ENCODE data around the gene TNRC6C.
A peak's percentile ranks its signal among the peaks of the same experiment; 100 is the strongest.
"Not testable (repeated sequence)": the region's sequence is repeated elsewhere in the genome, so short reads cannot be mapped to it uniquely, and the experiment has no call there.

The TNRC6C gene

GRCh38 chr17:77959926-77960521 lies 1.5 kb downstream of the TNRC6C start:
- no peak for DNase-seq (ENCODE audit: insufficient read length, low spot score)
- FAIRE-seq = peak; percentile 4

- FAIRE-seq (no peak), DNase-seq (ENCODE audit: insufficient read length, low spot score) (no peak)
Observed at GRCh38 chr17:77961741-77962140, 3.2 kb downstream of the TNRC6C start.

- DNase-seq (ENCODE audit: insufficient read length, low spot score) (no peak), FAIRE-seq (no peak)
Observed at GRCh38 chr17:77962348-77962747, 3.8 kb downstream of the TNRC6C start.

- peak; percentile 38 for FAIRE-seq
- peak; percentile 30 for DNase-seq (ENCODE audit: insufficient read length, low spot score)
Observed at GRCh38 chr17:77963441-77963840, 4.9 kb downstream of the TNRC6C start.

- FAIRE-seq (no peak), DNase-seq (ENCODE audit: insufficient read length, low spot score) (no peak)
Observed at GRCh38 chr17:77965352-77965751, 6.8 kb downstream of the TNRC6C start.

GRCh38 chr17:77966476-77966875 lies 8.0 kb downstream of the TNRC6C start:
- DNase-seq (ENCODE audit: insufficient read length, low spot score) (no peak), FAIRE-seq (no peak)

- FAIRE-seq = no peak
Observed at GRCh38 chr17:77968788-77969187, 10.3 kb downstream of the TNRC6C start.

GRCh38 chr17:77972271-77972670 lies 13.8 kb downstream of the TNRC6C start:
- FAIRE-seq; DNase-seq (ENCODE audit: insufficient read length, low spot score): not testable (repeated sequence)

More at GRCh38 chr17:77968788-77969187, 10.3 kb downstream of the TNRC6C start:
- DNase-seq (ENCODE audit: insufficient read length, low spot score) = no peak

GRCh38 chr17:77973953-77974352 lies 15.4 kb downstream of the TNRC6C start:
- no peak for FAIRE-seq
- DNase-seq (ENCODE audit: insufficient read length, low spot score) = no peak

GRCh38 chr17:77974396-77974795 lies 15.9 kb downstream of the TNRC6C start:
- DNase-seq (ENCODE audit: insufficient read length, low spot score) = no peak
- FAIRE-seq = peak; percentile 86

- FAIRE-seq; DNase-seq (ENCODE audit: insufficient read length, low spot score): not testable (repeated sequence)
Observed at GRCh38 chr17:77982430-77982829, 23.9 kb downstream of the TNRC6C start.

- DNase-seq (ENCODE audit: insufficient read length, low spot score) (no peak), FAIRE-seq (no peak)
Observed at GRCh38 chr17:77990301-77990700, 31.8 kb downstream of the TNRC6C start.

GRCh38 chr17:77993735-77994134 lies 35.2 kb downstream of the TNRC6C start:
- not testable (repeated sequence) for DNase-seq (ENCODE audit: insufficient read length, low spot score); FAIRE-seq

- DNase-seq (ENCODE audit: insufficient read length, low spot score) (no peak), FAIRE-seq (no peak)
Observed at GRCh38 chr17:77995146-77995852, 36.8 kb downstream of the TNRC6C start.

GRCh38 chr17:77996256-77996655 lies 37.8 kb downstream of the TNRC6C start:
- FAIRE-seq (no peak), DNase-seq (ENCODE audit: insufficient read length, low spot score) (no peak)

- FAIRE-seq (no peak), DNase-seq (ENCODE audit: insufficient read length, low spot score) (peak; percentile 14)
Observed at GRCh38 chr17:77999413-78000173, 41.1 kb downstream of the TNRC6C start.

GRCh38 chr17:78000341-78000740 lies 41.8 kb downstream of the TNRC6C start:
- DNase-seq (ENCODE audit: insufficient read length, low spot score) = peak; percentile 11
- no peak for FAIRE-seq

GRCh38 chr17:78001182-78001581 lies 42.7 kb downstream of the TNRC6C start:
- no peak for DNase-seq (ENCODE audit: insufficient read length, low spot score)
- FAIRE-seq = no peak

- FAIRE-seq (no peak), DNase-seq (ENCODE audit: insufficient read length, low spot score) (no peak)
Observed at GRCh38 chr17:78001612-78002011, 43.1 kb downstream of the TNRC6C start.

GRCh38 chr17:78002166-78002565 lies 43.7 kb downstream of the TNRC6C start:
- DNase-seq (ENCODE audit: insufficient read length, low spot score) (no peak), FAIRE-seq (no peak)

- FAIRE-seq = no peak
- DNase-seq (ENCODE audit: insufficient read length, low spot score) = no peak
Observed at GRCh38 chr17:78005452-78006171, 47.1 kb downstream of the TNRC6C start.
